Transverse colon (tissue), 4 donors: ENCODE measurements around the gene PDSS2. TPM values are rescaled to one million over a fixed set of nuclear protein-coding genes. Genes with fewer than 3 reads are reported as not detected.

Source experiments
- DNase-seq: peaks from one replicate; pipeline ENCODE4 v3.0.0-alpha.2; 2019
- H3K27ac ChIP-seq, 4 donors: fragments of 200-600 bp; sonication (generic); 2 replicates each; pipeline ENCODE4 v1.5.1; 2016 to 2018; ENCODE audit warnings: inconsistent platforms in 4 of 4
- H3K27me3 ChIP-seq: fragments of 200-600 bp; sonication (generic); 2 replicates; pipeline ENCODE4 v1.5.1; 2017; ENCODE audit warnings: inconsistent platforms
- H3K36me3 ChIP-seq, 4 donors: fragments of 200-600 bp; sonication (generic); 2 replicates each; pipeline ENCODE4 v1.5.1; 2017 to 2019; ENCODE audit warnings: inconsistent platforms in 4 of 4
- H3K4me1 ChIP-seq, 4 donors: fragments of 200-600 bp; sonication (generic); 2 replicates each; pipeline ENCODE4 v1.5.1; 2017 to 2020; ENCODE audit warnings: inconsistent platforms in 4 of 4
- H3K4me3 ChIP-seq, 4 donors: fragments of 200-600 bp; sonication (generic); 1 replicate in 1 of 4; 2 replicates in 3 of 4; pipeline versions ENCODE4 v1.5.1 to v1.6.1; 2017 to 2019; ENCODE audit warnings: inconsistent platforms in 4 of 4
- H3K9me3 ChIP-seq, 2 donors: fragments of 200-600 bp; sonication (generic); 2 replicates each; pipeline ENCODE4 v1.5.1; 2017 to 2019; ENCODE audit warnings: inconsistent platforms in 2 of 2
- EP300 ChIP-seq: sonication (generic); formaldehyde crosslinking; IDR thresholded peaks from one replicate; pipeline ENCODE4 v1.6.1; 2017; ENCODE audit warnings: antibody characterized with exemption, low read depth
- POLR2A ChIP-seq: fragments of 450-650 bp; IDR thresholded peaks from one replicate; pipeline ENCODE4 v1.6.1; 2016; ENCODE audit warnings: antibody characterized with exemption, mild to moderate bottlenecking, moderate library complexity
- POLR2AphosphoS5 ChIP-seq, 3 donors: sonication (generic); formaldehyde crosslinking; IDR thresholded peaks; one replicate each; pipeline ENCODE4 v1.6.1; 2016; ENCODE audit warnings: antibody characterized with exemption in 3 of 3
- WGBS, 2 donors: methylation state at CpG; one replicate each; pipeline ENCODE4 v1.1.5; 2018; ENCODE audit warnings: low coverage in 1 of 2; 5-methylcytosine and 5-hydroxymethylcytosine counted together
- in situ Hi-C, 4 donors: fragments of 200-750 bp; cut with MboI; loops; one replicate each; pipeline versions ENCODE4 v1.15.0 to v1.15.1; 2017; ENCODE audit warnings: low sequenced_read_pairs in 3 of 4, low pct_ligation_motif_present in 1 of 4, low pct_unique_long_range_greater_than_20kb in 1 of 4
- intact Hi-C: fragments of 100-400 bp; cut with DNase I; formaldehyde crosslinking; loops from one replicate; pipeline ENCODE4 v1.15.1; 2023; ENCODE audit warnings: low total_unique reads
- total RNA-seq, 4 donors: library from RNA; depleted of rRNA; stranded (reverse); fragments of >200 nt; gene quantifications; one replicate each; pipeline ENCODE4 v1.1.0, GENCODE V29; 2016
- TF ChIP-seq, protein P1 (sequence below), 5 experiments: fragments of 200-600 bp in 3 of 5; fragments of 450-650 bp in 2 of 5; sonication (generic) in 3 of 5; IDR thresholded peaks; 1 replicate in 2 of 5; 2 replicates in 3 of 5; pipeline ENCODE4 v1.5.1; 2016 to 2017; ENCODE audit warnings: antibody characterized with exemption in 5 of 5, inconsistent platforms in 3 of 5, mild to moderate bottlenecking in 2 of 5, moderate library complexity in 1 of 5

The PDSS2 gene
- total RNA-seq, 4 donors from 2014 or later, result 3.0 to 32.5 (median 15.6) TPM

DNA sequence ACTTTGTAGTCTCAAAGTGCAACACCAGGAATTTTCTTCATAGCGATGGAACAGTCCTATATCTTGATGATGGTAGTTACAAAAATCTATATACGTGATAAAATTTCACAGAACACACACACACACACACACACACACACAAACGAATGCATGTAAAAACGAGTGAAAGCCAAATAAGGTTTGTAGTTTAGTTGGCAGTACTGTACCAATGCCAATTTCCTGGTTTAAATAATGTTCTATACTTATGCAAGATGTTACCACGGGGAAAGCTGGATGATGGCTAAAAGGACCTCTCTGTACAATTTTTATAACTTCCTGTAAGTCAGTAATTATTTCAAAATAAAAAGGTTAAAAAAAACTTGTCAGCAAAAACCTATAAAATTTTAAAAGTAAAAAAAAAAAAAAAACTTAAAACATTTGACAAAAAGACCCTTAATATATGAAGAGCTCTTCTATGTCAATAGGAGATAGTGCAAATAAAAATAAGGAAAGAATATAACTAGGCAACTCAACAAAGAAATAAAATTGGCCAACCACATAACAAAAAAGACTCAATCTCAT, 37.6 kb downstream of the PDSS2 start:
- H3K4me3 ChIP-seq, result no peak overlapping the region
- H3K4me1 ChIP-seq, result peaks cover 0 to 11% (median 0%) of the 10 kb centered on the region in 4 donors
- peaks cover 7 to 9% of the 10 kb centered on the region in 2 donors for H3K9me3 ChIP-seq
- in situ Hi-C loops (no loop called here), intact Hi-C loops (no loop called here)
- no peak overlapping the region for H3K27ac ChIP-seq
- H3K27me3 ChIP-seq, result no peaks in the 10 kb centered on the region
- WGBS, 2 donors, result 50 to 59% methylated on average over 5 of the region's 5 CpGs
- no peaks in the 10 kb centered on the region for H3K36me3 ChIP-seq
- TF ChIP-seq POLR2A, result no peak
- no peak for TF ChIP-seq POLR2AphosphoS5 (IDR thresholded peaks at IDR 0.05)
- TF ChIP-seq, protein P1, sequence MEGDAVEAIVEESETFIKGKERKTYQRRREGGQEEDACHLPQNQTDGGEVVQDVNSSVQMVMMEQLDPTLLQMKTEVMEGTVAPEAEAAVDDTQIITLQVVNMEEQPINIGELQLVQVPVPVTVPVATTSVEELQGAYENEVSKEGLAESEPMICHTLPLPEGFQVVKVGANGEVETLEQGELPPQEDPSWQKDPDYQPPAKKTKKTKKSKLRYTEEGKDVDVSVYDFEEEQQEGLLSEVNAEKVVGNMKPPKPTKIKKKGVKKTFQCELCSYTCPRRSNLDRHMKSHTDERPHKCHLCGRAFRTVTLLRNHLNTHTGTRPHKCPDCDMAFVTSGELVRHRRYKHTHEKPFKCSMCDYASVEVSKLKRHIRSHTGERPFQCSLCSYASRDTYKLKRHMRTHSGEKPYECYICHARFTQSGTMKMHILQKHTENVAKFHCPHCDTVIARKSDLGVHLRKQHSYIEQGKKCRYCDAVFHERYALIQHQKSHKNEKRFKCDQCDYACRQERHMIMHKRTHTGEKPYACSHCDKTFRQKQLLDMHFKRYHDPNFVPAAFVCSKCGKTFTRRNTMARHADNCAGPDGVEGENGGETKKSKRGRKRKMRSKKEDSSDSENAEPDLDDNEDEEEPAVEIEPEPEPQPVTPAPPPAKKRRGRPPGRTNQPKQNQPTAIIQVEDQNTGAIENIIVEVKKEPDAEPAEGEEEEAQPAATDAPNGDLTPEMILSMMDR (IDR thresholded peaks at IDR 0.05), result no peak
- TF ChIP-seq EP300, result no peak
- DNase-seq, result no peak

GRCh38 chr6:107419733-107420132, 39.6 kb downstream of the PDSS2 start:
- no peak for DNase-seq
- 51 to 63% methylated on average over 2 of the region's 2 CpGs for WGBS, 2 donors
- Histone ChIP-seq H3K36me3 (no peaks in the 10 kb centered on the region), H3K27ac (no peak overlapping the region), H3K27me3 (no peaks in the 10 kb centered on the region), H3K4me1 (peaks cover under 1 to 18% (median under 1%) of the 10 kb centered on the region in 4 donors), H3K4me3 (no peak overlapping the region), H3K9me3 (no peaks in the 10 kb centered on the region)
- intact Hi-C loops, result no loop called here
- in situ Hi-C loops, result no loop called here
- no peak for TF ChIP-seq POLR2A
- TF ChIP-seq EP300, result no peak
- no peak for TF ChIP-seq POLR2AphosphoS5 (IDR thresholded peaks at IDR 0.05)
- TF ChIP-seq, protein P1 (IDR thresholded peaks at IDR 0.05), result no peak

- no peaks in the 10 kb centered on the region for H3K9me3 ChIP-seq
- no peaks in the 10 kb centered on the region for H3K36me3 ChIP-seq
- intact Hi-C loops, result no loop called here
- no peaks in the 10 kb centered on the region for H3K27me3 ChIP-seq
- no peak overlapping the region for H3K4me3 ChIP-seq
- H3K27ac ChIP-seq, result no peak overlapping the region
- no peak for DNase-seq
- WGBS, 2 donors, result 80% methylated on average over 1 of the region's 1 CpG; no CpG with 5 or more reads in 1 of the 2 donors
- peaks cover 7 to 22% (median 11%) of the 10 kb centered on the region in 4 donors for H3K4me1 ChIP-seq
- in situ Hi-C loops, result no loop called here
- TF ChIP-seq, protein P1 (IDR thresholded peaks at IDR 0.05), result peak in 4 of 5 experiments; percentile 20 to 30 (median 26)
- no peak for TF ChIP-seq EP300
Measured at GRCh38 chr6:107418118-107418517, 41.2 kb downstream of the PDSS2 start.

DNA sequence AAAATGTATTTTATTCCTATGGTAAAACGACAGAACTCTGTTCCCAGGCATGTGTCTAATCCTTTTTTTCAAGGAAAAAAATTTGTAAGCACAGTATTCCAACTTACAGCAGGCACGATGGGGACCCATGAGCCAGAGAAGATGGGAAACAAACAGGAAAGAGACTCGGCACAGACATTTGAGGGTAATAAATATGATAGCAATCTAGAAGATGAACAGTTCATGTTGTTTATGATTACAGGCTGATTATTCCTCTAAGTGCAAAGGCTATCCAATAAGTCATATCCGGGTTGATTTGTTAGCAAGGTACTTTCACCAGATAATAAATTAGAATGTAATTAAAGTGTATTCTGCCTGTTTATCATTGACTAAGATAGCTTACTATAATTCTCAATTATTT, 43.2 kb downstream of the PDSS2 start:
- Histone ChIP-seq H3K4me1 (peaks cover 7 to 17% (median 11%) of the 10 kb centered on the region in 4 donors), H3K9me3 (no peaks in the 10 kb centered on the region), H3K27ac (no peak overlapping the region), H3K36me3 (no peaks in the 10 kb centered on the region), H3K4me3 (no peak overlapping the region), H3K27me3 (no peaks in the 10 kb centered on the region)
- no peak for DNase-seq
- TF ChIP-seq POLR2A (no peak), POLR2AphosphoS5 (IDR thresholded peaks at IDR 0.05) (no peak), EP300 (no peak)
- TF ChIP-seq, protein P1 (IDR thresholded peaks at IDR 0.05), result no peak
- in situ Hi-C loops (no loop called here), intact Hi-C loops (no loop called here)
- WGBS, 2 donors, result 59 to 82% methylated on average over 4 of the region's 4 CpGs
